HG03196 (cell line): ENCODE measurements around the gene SLC25A4.
A peak's percentile ranks its signal among the peaks of the same experiment; 100 is the strongest.
"Not testable (repeated sequence)": the region's sequence is repeated elsewhere in the genome, so short reads cannot be mapped to it uniquely, and the experiment has no call there.

Experiments used
- ATAC-seq: cut with Tn5 transposase; IDR thresholded peaks from one replicate; pipeline ENCODE4 v1.9.1; 2021; ENCODE audit not compliant: unreplicated experiment

The SLC25A4 gene

GRCh38 chr4:185142912-185143600 lies at the start of gene SLC25A4:
TSS of gene SLC25A4 (plus strand) at chr4:185143266. CDS start at chr4:185143373, 107 bp downstream.
- peak; percentile 96 for ATAC-seq

DNA sequence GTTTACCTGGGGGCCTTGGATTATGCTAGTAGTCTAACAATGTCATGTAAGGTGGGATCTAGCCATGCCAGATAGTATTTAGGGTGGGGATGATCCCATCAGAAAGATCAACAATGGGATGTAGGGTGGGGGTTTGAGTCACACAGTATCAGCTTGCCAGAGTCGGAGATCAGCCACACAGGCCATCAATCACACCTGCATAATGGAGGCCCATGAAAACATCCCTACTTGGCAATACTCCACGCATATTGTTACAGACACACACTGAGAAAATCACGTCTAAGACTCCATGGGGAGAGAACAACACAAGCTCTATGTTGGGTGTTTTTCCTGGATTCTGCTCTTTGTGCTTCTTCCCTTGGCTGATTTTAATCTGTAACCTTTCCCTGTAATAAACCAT lies 49.5 kb upstream of the SLC25A4 start:
- no peak for ATAC-seq

GRCh38 chr4:185096032-185096653 lies 46.9 kb upstream of the SLC25A4 start:
- ATAC-seq: no peak

DNA sequence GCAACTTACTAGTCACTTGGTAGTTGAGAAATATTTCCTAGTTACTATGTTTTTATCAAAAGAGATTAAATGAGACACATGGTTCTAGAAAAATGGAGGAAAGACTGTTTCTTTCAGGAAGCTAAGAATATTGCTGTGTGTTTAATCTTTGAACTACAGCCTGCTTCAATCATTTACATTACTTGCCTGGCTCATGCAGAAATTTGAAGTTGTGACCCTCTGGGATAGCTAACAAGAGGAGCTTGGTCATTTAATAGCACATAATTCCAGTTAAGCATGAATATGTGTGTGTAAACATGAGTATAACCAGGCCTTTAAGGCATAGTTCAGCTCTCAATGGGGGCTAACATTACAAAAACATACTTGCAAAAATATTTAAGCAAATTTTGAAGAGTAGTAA lies 44.6 kb upstream of the SLC25A4 start:
- ATAC-seq: no peak

GRCh38 chr4:185099024-185099682 lies 43.9 kb upstream of the SLC25A4 start:
- ATAC-seq: no peak

- ATAC-seq: no peak
These were observed 43.1 kb upstream of the SLC25A4 start for GRCh38 chr4:185099940-185100339.

DNA sequence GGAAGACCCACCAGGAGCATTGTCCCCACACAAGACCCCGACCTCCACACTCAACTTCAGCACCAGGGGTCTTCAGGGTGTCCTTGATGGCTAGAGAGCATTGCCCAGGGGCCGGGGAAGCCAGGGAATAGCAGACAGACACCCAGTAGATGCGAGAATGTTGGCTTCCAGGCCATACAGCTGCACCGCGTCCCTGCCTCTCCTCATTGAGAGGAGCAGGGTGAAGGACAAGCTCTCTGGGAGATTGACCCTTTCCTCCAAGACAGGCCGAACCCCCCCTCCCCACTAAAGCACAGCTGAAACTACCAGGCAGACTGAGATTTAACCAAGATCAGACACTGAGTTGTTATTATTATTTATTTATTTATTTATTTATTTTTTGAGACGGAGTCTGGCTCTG lies 42.6 kb upstream of the SLC25A4 start:
- ATAC-seq: no peak

GRCh38 chr4:185101354-185101890 lies 41.6 kb upstream of the SLC25A4 start:
- no peak for ATAC-seq

DNA sequence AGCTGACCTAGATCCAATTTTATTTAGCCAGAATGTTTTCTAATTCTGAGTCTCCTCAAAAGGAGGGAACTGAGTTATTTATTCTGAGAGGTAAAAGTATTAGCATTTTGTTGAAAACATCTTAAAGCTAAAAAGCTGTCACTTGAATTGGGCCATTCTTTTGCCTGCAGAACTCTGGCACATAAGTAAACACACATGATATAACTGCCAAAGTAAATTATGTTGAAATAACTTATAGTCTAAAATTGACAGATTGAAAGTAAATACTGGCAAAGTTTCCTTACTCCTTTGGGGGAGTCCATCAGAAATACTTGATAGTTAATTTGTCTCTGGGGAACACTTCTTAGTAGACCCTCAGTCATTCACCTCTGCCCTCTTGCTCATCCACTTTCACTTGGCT lies 38.3 kb upstream of the SLC25A4 start:
- no peak for ATAC-seq

DNA sequence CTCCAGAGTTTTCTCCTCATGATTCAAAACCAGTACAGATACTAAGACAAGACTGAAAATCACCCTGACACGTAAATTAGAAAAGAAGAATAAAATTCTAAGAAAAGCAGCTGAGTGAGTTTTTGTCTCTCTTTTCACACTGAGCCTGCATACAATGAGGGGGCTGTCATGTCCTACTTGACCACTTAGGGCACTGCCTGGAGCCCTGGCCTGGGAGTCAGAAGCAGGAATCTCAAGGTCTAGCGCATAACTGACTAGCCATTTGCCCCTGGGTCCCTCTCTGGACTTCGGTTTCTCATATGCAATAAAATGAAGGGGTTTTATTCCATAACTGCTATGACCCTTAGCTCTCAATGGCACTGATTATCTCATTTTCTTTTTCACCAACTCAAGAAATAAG lies 36.7 kb upstream of the SLC25A4 start:
- ATAC-seq: no peak

DNA sequence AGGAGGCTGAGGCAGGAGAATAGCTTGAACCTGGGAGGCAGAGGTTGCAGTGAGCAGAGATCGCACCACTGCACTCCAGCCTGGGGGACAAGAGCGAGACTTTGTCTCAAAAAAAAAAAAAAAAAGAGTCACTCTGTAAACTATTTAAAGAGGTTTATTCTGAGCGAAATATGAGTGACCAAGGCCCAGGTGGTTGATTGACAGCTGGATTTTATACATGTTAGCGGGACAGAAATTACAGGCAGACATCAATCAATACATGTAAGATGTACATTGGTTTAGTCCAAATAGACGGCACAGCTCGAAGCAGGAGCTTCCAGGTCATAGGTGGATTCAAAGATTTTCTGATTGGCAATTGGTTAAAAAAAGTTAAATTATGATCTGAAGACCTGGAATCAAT lies 35.5 kb upstream of the SLC25A4 start:
- ATAC-seq: not testable (repeated sequence)

DNA sequence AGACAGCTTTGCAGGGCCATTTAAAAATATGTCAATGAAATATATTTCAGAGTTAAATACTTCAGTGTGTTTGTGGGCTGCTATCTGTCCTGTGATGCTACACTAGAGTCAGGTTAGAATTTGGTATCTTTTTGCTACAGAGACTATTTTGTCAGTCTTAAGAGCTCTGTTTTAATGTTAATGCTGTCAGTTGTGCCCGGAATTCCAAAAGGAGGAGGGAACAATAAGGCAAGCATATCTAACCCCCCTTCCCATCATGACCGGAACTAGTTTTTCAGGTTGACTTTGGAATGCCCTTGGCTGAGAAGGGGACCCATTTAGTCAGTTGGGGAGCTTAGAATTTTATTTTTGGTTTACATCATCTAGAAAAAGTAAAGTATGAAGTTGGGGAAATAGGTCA lies 34.9 kb upstream of the SLC25A4 start:
- ATAC-seq: no peak

GRCh38 chr4:185108669-185109068 lies 34.4 kb upstream of the SLC25A4 start:
- ATAC-seq: no peak

DNA sequence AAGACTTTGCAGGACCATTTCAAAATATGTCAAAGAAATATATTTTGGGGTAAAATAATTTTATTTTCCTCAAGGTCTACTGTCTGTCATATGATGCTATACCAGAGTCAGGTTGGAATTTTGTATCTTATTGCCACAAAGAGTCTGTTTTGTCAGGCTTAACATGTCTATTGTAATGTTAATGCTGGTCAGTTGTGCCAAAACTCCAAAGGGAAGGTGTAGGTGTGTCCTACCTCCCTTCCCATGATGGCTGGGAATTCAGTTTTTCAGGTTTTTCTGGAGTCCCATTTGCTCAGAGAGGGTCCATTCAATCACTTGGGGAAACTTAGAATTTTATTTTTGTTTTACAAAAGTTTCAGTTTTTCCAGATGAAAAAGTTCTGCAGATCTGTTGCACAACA lies 33.3 kb upstream of the SLC25A4 start:
- no peak for ATAC-seq

GRCh38 chr4:185110375-185110823 lies 32.7 kb upstream of the SLC25A4 start:
- ATAC-seq: no peak

DNA sequence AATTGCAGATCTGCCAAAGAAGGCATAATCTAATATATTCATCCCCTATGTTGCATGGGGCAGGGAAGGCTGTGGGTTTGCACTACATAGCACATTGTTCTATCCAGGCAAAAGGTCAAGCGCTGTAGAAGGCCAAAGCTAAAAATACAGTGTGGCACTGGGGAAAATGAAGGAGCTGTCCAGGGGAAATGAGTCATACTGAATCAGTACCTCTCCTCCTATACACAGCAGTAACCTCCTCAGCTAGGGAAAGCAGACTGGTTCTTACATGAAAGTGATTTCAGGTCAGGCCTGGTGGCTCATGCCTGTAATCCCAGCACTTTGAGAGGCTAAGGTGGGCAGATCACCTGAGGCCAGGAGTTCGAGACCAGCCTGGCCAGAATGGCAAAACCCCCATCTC lies 31.0 kb upstream of the SLC25A4 start:
- no peak for ATAC-seq

GRCh38 chr4:185113340-185113739 lies 29.7 kb upstream of the SLC25A4 start:
- no peak for ATAC-seq

DNA sequence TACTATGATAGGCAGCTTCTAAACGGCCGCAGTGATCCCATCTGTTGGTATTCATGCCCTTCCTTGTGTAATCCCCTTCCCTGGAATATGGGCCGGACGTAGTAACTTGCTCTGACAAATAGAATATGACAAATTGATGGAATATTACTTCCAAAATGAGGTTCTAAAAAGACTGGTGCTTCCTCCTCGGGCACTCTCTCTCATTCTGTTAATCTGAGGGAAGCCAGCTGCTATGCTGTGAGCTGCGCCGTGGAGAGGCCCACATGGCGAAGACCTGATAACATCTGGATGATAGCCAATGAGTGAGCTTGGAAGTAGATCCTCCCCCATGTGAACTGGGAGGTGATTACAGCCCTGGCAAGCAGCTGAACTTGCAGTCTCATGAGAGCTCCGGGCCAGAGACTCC lies 27.2 kb upstream of the SLC25A4 start:
- no peak for ATAC-seq

GRCh38 chr4:185117300-185117934 lies 25.6 kb upstream of the SLC25A4 start:
- no peak for ATAC-seq

- ATAC-seq: no peak
These were observed 24.2 kb upstream of the SLC25A4 start for GRCh38 chr4:185118876-185119275.

- not testable (repeated sequence) for ATAC-seq
These were observed 23.6 kb upstream of the SLC25A4 start for GRCh38 chr4:185119467-185119866.
